Activated T-helper 2 cell treated with anti-CD3 and anti-CD28 coated beads, Interferon-gamma antibody, Interleukin-2, Interleukin-4, amounts not matched to agents 10 μg/mL and 5 μg/mL and 100 μg/mL, durations not matched to agents 14 hours and 24 hours and 36 hours (primary cell): Measurements from ENCODE around the gene GCLM. TPM values are rescaled to one million over a fixed set of nuclear protein-coding genes. Genes with fewer than 3 reads are reported as not detected.

Experiments used
- DNase-seq: peaks from one replicate; pipeline ENCODE4 v3.0.0; 2021; ENCODE audit warnings: low spot score
- H3K27ac Mint-ChIP-seq: one replicate; pipeline ENCODE4 v1.8.0; 2021; ENCODE audit warnings: mixed read lengths
- H3K27me3 Mint-ChIP-seq: one replicate; pipeline ENCODE4 v1.8.0; 2021; ENCODE audit warnings: low read depth, mixed read lengths
- H3K36me3 Mint-ChIP-seq: one replicate; pipeline ENCODE4 v1.8.0; 2021; ENCODE audit warnings: low read depth, mixed read lengths
- H3K4me1 Mint-ChIP-seq: one replicate; pipeline ENCODE4 v1.8.0; 2021; ENCODE audit warnings: low read depth, mixed read lengths
- H3K4me3 Mint-ChIP-seq: one replicate; pipeline ENCODE4 v1.8.0; 2021; ENCODE audit warnings: low read depth, mild to moderate bottlenecking, moderate library complexity, mixed read lengths
- H3K9me3 Mint-ChIP-seq: one replicate; pipeline ENCODE4 v1.8.0; 2021; ENCODE audit warnings: mixed read lengths
- intact Hi-C: fragments of 100-400 bp; cut with micrococcal nuclease; formaldehyde crosslinking; loops from one replicate; pipeline ENCODE4 v1.15.1; 2023
- total RNA-seq: library from RNA; stranded (reverse); gene quantifications from 2 replicates; pipeline ENCODE4 v1.2.3, GENCODE V29; 2022

GCLM gene
- total RNA-seq, 1 donor from 2014 or later: 18.1 TPM

DNA sequence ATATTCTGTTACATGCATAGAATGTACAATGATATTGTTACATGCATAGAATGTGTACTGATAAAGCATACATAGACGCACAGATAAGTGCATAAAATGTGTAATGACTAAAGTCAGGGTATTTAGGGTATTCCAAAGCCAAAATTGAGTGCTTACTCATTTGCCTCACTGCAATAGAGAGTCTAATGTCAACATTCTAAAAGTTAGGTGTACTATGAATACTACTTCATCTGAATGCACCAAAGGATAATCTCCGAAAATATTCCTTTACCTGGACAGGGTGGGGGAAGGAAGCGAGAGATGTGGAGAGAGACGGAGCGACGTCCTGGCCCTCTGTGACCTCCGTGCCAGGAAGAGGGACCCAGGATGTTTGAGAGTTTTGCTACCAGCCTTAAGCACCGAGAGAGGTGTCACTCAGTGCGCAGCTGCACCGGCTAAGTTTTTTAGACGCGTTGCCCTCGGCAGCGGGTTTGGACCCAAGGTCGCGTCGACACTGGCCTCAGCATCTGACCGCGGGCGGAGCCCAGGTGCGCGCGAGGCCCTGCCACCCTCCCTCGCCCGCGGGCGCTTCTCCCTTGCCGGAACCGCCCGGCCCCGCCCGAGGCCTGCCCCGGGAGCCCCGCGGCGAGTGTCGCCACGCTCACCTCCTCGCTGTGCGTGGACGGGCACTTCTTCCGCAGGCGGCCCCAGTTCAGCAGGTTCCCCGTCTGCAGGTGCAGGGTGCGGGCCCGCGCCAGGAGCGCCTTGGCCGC lies 660 bp downstream of the GCLM start:
- Mint-ChIP-seq H3K4me1 (peaks cover 38% of the 10 kb centered on the region), H3K36me3 (peaks cover 26% of the 10 kb centered on the region), H3K27me3 (peaks cover 14% of the 10 kb centered on the region), H3K9me3 (peaks cover 8% of the 10 kb centered on the region), H3K27ac (peak overlapping the region; percentile 86), H3K4me3 (peak overlapping the region; percentile 97)
- peak; percentile 52 for DNase-seq
- intact Hi-C loops: loop anchor here (1.0 kb wide), 2 partner anchors 29 to 61 kb away; partner anchors contain the start of gene DNTTIP2

GRCh38 chr1:93907718-93908117 lies 1.5 kb downstream of the GCLM start:
- DNase-seq: no peak
- intact Hi-C loops: no loop called here
- Mint-ChIP-seq H3K4me3 (peak overlapping the region; percentile 79), H3K9me3 (peaks cover 8% of the 10 kb centered on the region), H3K27ac (peak overlapping the region; percentile 68), H3K36me3 (peaks cover 28% of the 10 kb centered on the region), H3K27me3 (peaks cover 6% of the 10 kb centered on the region), H3K4me1 (peaks cover 38% of the 10 kb centered on the region)

DNA sequence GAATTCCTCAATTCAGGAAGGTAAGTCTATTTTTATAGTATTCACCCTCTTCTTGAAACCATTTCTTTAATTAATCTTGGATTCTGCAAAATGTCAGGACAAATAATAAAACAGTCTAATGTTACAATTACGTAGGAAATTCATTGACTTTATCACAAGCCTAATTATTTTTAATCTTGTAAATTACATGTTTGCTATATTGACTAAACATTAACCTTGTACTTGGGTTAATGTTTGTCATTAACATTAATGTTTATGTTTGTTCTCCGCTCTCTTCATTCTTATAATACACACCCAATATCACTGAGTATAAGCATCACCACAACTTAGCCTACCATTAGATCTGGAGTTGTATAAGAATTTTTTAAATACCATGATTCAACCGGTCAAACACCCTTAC lies 2.8 kb downstream of the GCLM start:
- no peak for DNase-seq
- H3K27ac Mint-ChIP-seq: no peak overlapping the region
- peaks cover 8% of the 10 kb centered on the region for H3K9me3 Mint-ChIP-seq
- intact Hi-C loops: no loop called here
- H3K27me3 Mint-ChIP-seq: peaks cover 3% of the 10 kb centered on the region
- no peak overlapping the region for H3K4me3 Mint-ChIP-seq
- peaks cover 31% of the 10 kb centered on the region for H3K36me3 Mint-ChIP-seq
- H3K4me1 Mint-ChIP-seq: peaks cover 38% of the 10 kb centered on the region

DNA sequence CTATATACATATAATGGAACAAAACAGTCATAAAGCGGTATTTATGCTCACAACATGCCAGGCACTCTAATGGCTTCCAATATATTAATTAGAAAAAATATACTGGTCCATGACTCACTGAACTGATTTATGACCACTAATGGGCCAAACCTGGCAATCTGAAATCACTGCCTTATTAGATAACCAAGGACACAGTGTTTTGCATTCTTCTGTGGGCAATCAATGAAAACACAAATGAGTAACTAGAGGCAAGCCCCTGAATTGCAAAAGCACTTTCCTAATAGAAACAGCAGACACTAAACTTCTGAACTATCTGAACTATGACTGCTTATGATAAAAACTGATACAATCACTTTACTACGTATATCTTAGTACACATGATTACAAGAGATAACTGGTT lies 3.5 kb downstream of the GCLM start:
- Mint-ChIP-seq H3K9me3 (peaks cover 8% of the 10 kb centered on the region), H3K36me3 (peaks cover 36% of the 10 kb centered on the region), H3K4me1 (peaks cover 38% of the 10 kb centered on the region), H3K27ac (no peak overlapping the region), H3K27me3 (no peaks in the 10 kb centered on the region), H3K4me3 (no peak overlapping the region)
- intact Hi-C loops: no loop called here
- DNase-seq: no peak

DNA sequence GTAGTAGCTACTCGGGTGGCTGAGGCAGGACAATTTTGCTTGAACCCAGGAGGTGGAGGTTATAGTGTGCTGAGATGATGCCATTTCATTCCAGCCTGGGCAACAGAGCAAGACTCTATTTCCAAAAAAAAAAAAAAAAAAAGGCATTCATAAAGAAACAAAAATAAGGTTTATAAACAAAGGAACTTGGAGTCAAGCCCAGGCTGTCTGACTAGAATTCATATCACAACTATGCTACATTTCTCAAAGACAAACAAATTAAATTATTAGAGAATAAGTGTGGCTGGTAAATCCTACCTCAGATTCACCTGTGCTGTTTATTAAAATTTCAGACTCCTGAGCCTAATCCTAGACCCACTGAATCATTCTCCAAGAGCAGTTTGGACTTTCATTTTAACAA lies 4.2 kb downstream of the GCLM start:
- peaks cover 40% of the 10 kb centered on the region for H3K4me1 Mint-ChIP-seq
- peaks cover 36% of the 10 kb centered on the region for H3K36me3 Mint-ChIP-seq

DNA sequence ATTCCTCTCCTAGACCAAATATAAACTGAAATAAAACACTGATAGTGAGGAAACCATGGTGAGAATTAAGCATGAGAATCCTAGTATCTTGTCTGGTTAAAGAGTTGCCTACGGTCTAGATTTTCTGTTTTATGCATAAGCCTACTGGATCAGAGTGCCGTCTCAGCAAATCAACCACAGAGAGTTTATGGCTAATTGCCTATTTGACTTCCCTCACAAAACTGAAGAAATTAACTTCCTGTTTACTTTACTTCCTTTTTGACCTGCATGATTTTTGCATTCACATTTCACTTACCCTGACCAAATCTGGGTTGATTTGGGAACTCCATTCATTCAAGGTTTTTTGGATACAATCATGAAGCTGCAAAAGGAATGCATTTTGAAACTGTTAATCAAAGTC lies 5.0 kb downstream of the GCLM start:
- Mint-ChIP-seq H3K4me1 (peaks cover 42% of the 10 kb centered on the region), H3K27ac (peak overlapping the region; percentile 60), H3K36me3 (peaks cover 40% of the 10 kb centered on the region), H3K4me3 (no peak overlapping the region), H3K27me3 (no peaks in the 10 kb centered on the region), H3K9me3 (no peaks in the 10 kb centered on the region)
- DNase-seq: no peak
- intact Hi-C loops: no loop called here

More for the DNA sequence above, 4.2 kb downstream of the GCLM start:
- intact Hi-C loops: no loop called here
- Mint-ChIP-seq H3K27me3 (no peaks in the 10 kb centered on the region), H3K9me3 (peaks cover 3% of the 10 kb centered on the region), H3K4me3 (no peak overlapping the region), H3K27ac (no peak overlapping the region)
- no peak for DNase-seq

GRCh38 chr1:93900723-93901504 lies 8.3 kb downstream of the GCLM start:
- no peak overlapping the region for H3K27ac Mint-ChIP-seq
- intact Hi-C loops: no loop called here
- no peak for DNase-seq

GRCh38 chr1:93899543-93900207 lies 9.6 kb downstream of the GCLM start:
- H3K4me3 Mint-ChIP-seq: no peak overlapping the region
- H3K4me1 Mint-ChIP-seq: peaks cover 18% of the 10 kb centered on the region
- H3K27me3 Mint-ChIP-seq: no peaks in the 10 kb centered on the region
- H3K27ac Mint-ChIP-seq: no peak overlapping the region
- no peak for DNase-seq
- H3K9me3 Mint-ChIP-seq: no peaks in the 10 kb centered on the region
- intact Hi-C loops: no loop called here
- H3K36me3 Mint-ChIP-seq: peaks cover 40% of the 10 kb centered on the region

More at GRCh38 chr1:93900723-93901504, 8.3 kb downstream of the GCLM start:
- Mint-ChIP-seq H3K4me1 (peaks cover 23% of the 10 kb centered on the region), H3K4me3 (no peak overlapping the region), H3K9me3 (no peaks in the 10 kb centered on the region), H3K36me3 (peaks cover 38% of the 10 kb centered on the region), H3K27me3 (no peaks in the 10 kb centered on the region)

DNA sequence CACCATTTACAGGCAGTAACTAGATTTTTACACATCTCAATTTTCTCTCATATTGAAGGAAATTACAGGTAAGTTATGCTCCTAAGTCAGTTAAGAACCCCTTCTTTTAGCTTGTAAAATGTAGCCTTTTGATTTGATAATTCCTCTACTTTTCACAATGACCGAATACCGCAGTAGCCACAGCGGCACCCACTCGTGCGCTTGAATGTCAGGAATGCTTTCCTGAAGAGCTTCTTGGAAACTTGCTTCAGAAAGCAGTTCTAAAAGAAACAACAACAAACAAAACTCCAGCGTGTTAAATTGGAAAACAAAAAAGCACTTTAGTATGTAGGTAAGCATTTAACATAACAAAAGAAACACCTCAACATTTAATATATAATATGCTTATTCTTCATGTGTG lies 20.3 kb downstream of the GCLM start:
- H3K36me3 Mint-ChIP-seq: peaks cover 27% of the 10 kb centered on the region
- H3K27me3 Mint-ChIP-seq: no peaks in the 10 kb centered on the region
- no peak overlapping the region for H3K27ac Mint-ChIP-seq
- no peak overlapping the region for H3K4me3 Mint-ChIP-seq
- intact Hi-C loops: no loop called here
- DNase-seq: no peak
- H3K4me1 Mint-ChIP-seq: no peaks in the 10 kb centered on the region
- H3K9me3 Mint-ChIP-seq: no peaks in the 10 kb centered on the region

GRCh38 chr1:93882269-93882668 lies 27.0 kb downstream of the GCLM start:
- Mint-ChIP-seq H3K4me3 (no peak overlapping the region), H3K36me3 (peaks cover 28% of the 10 kb centered on the region), H3K9me3 (no peaks in the 10 kb centered on the region), H3K4me1 (peaks cover 17% of the 10 kb centered on the region), H3K27ac (no peak overlapping the region), H3K27me3 (no peaks in the 10 kb centered on the region)
- intact Hi-C loops: no loop called here
- DNase-seq: no peak

DNA sequence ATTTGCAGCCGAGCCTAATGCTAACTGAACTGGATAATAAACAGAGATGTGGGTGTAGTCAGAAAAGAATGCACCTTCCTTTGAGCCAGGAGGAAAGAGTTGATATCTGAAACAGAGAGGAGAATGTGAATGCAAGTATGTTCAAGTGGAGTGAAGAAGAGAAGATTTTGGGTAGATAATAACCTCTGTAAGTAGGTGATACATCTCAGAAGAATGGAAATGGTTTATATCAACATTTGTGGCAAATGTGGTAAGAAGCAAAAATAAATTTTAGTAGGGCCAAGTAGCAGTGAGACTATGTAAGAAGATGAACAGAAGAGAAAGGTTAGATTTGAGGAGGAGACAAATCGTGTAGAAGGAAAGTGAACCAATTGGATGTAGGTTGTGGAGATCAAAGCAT lies 28.5 kb downstream of the GCLM start:
- H3K4me3 Mint-ChIP-seq: no peak overlapping the region
- no peak overlapping the region for H3K27ac Mint-ChIP-seq
- H3K9me3 Mint-ChIP-seq: no peaks in the 10 kb centered on the region
- peaks cover 36% of the 10 kb centered on the region for H3K36me3 Mint-ChIP-seq
- intact Hi-C loops: no loop called here
- no peak for DNase-seq
- H3K4me1 Mint-ChIP-seq: peaks cover 28% of the 10 kb centered on the region
- H3K27me3 Mint-ChIP-seq: no peaks in the 10 kb centered on the region

DNA sequence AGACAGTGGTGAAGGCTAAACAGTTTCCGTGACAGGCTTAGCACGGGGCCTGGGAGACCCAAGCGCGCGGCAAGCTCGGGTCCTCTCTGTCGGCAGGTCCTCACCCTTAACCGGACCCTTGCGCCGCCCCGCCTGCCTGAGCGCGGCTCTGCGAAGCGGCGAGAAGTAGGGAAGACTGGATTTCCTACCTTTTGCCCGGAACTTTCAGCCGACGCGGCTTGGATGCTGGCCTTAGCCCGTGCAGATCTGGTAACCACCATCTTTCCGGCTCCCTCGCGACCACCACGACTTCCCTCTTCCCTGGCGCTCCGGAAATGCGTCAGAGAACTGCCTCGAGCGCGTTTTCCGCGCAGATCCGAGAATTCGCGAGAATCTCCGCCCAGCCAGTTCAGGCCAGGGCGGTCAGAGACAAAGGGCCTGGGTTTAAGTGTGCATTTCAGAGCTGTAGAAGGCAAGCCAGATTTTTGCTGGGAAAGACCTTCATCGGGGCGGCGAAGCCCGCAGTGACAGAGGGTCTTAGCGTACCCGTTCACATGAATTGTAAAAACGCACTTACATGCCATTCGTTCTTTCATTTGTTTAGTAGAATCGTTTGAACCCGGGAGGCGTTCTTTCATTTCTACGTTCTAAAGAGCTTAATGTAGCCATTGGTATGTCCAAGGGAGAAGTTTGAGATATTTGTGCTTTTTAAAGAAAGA lies 30.2 kb downstream of the GCLM start, which contains the start of gene DNTTIP2:
TSS of gene DNTTIP2 (minus strand) at position 318 of the 698 bp plus-strand sequence. CDS start at position 260, 58 bp downstream.
- Mint-ChIP-seq H3K36me3 (peaks cover 50% of the 10 kb centered on the region), H3K4me3 (peak within 1 kb of the TSS; percentile 94), H3K4me1 (peaks cover 32% of the 10 kb centered on the region), H3K9me3 (no peaks in the 10 kb centered on the region), H3K27me3 (no peaks in the 10 kb centered on the region), H3K27ac (peak within 1 kb of the TSS; percentile 97)
- intact Hi-C loops: loop anchor here (1.0 to 10.0 kb wide), 3 partner anchors 30 to 534 kb away; partner anchors contain the start of genes DR1 and GCLM
- peak; percentile 86 for DNase-seq
